HG03575 (cell line): ENCODE measurements around the gene CCDC124.

Experiments used
- ATAC-seq: cut with Tn5 transposase; IDR thresholded peaks from one replicate; pipeline ENCODE4 v1.9.1; 2021; ENCODE audit not compliant: unreplicated experiment, insufficient number of reproducible peaks, low FRiP score; ENCODE audit errors: extremely low read depth

The CCDC124 gene

GRCh38 chr19:17951157-17951989, 18.6 kb downstream of the CCDC124 start:
- no peak for ATAC-seq

- no peak for ATAC-seq
Measured at GRCh38 chr19:17951990-17952976, 19.5 kb downstream of the CCDC124 start.

- no peak for ATAC-seq
Measured at GRCh38 chr19:17953316-17953801, 20.5 kb downstream of the CCDC124 start.

GRCh38 chr19:17953869-17954268, 21.1 kb downstream of the CCDC124 start:
- no peak for ATAC-seq

GRCh38 chr19:17954401-17954800, 21.6 kb downstream of the CCDC124 start:
- ATAC-seq = no peak

GRCh38 chr19:17957149-17957849, 24.5 kb downstream of the CCDC124 start:
- no peak for ATAC-seq

GRCh38 chr19:17957885-17958284, 25.1 kb downstream of the CCDC124 start:
- ATAC-seq = no peak

- ATAC-seq = no peak
Measured at GRCh38 chr19:17963936-17964691, 31.3 kb downstream of the CCDC124 start.

GRCh38 chr19:17965370-17966128, 32.7 kb downstream of the CCDC124 start:
- ATAC-seq = no peak

- no peak for ATAC-seq
Measured at GRCh38 chr19:17966129-17966483, 33.3 kb downstream of the CCDC124 start.

GRCh38 chr19:17966550-17967256, 33.9 kb downstream of the CCDC124 start, which contains the start of gene KCNN1:
Gene KCNN1 (plus strand): TSS chr19:17967107. CDS start chr19:17973889, 6,782 bp downstream.
- no peak for ATAC-seq

- no peak for ATAC-seq
Measured at GRCh38 chr19:17967257-17968051, 34.6 kb downstream of the CCDC124 start.

- ATAC-seq = no peak
Measured at GRCh38 chr19:17968362-17968761, 35.5 kb downstream of the CCDC124 start.

- ATAC-seq = no peak
Measured at GRCh38 chr19:17969096-17969792, 36.4 kb downstream of the CCDC124 start.

GRCh38 chr19:17972230-17972629, 39.4 kb downstream of the CCDC124 start:
- no peak for ATAC-seq

- ATAC-seq = no peak
Measured at GRCh38 chr19:17973759-17974158, 40.9 kb downstream of the CCDC124 start.
